GM23338 (cell line): ENCODE results near the gene FNDC3B. TPM values are rescaled to one million over a fixed set of nuclear protein-coding genes. Genes with fewer than 3 reads are reported as not detected.

Source experiments
- ATAC-seq: fragments of 200-7000 bp; cut with Tn5 transposase; 3 replicates; pipeline ENCODE4 v1.9.1; 2020
- DNase-seq: peaks from one replicate; pipeline ENCODE4 v3.0.0-alpha.2; 2015; ENCODE audit warnings: low spot score
- H2AFZ ChIP-seq: fragments of 200-600 bp; sonication (generic); 2 replicates; pipeline ENCODE4 v1.8.0; 2016; ENCODE audit warnings: antibody characterized with exemption, mild to moderate bottlenecking, moderate library complexity
- H3F3A ChIP-seq: fragments of 200-600 bp; sonication (generic); replicated peaks from 2 replicates; pipeline ENCODE4 v1.8.0; 2017; ENCODE audit warnings: antibody characterized with exemption, mixed run types, low read depth
- H3K27ac ChIP-seq: fragments of 200-600 bp; sonication (generic); 2 replicates; pipeline ENCODE4 v1.6.1; 2016; ENCODE audit warnings: low read depth
- H3K27me3 ChIP-seq: fragments of 200-600 bp; sonication (generic); 2 replicates; pipeline ENCODE4 v1.8.0; 2016; ENCODE audit warnings: mild to moderate bottlenecking, mixed run types, moderate library complexity; ENCODE audit not compliant: insufficient read depth
- H3K36me3 ChIP-seq: fragments of 200-600 bp; sonication (generic); 2 replicates; pipeline ENCODE4 v1.8.0; 2016; ENCODE audit warnings: mild to moderate bottlenecking; ENCODE audit not compliant: insufficient read depth
- H3K4me1 ChIP-seq: fragments of 200-600 bp; sonication (generic); 2 replicates; pipeline ENCODE4 v1.8.0; 2016; ENCODE audit warnings: mild to moderate bottlenecking, moderate library complexity; ENCODE audit not compliant: insufficient read depth
- H3K4me2 ChIP-seq: fragments of 200-600 bp; sonication (generic); 2 replicates; pipeline ENCODE4 v1.7.1; 2017; ENCODE audit warnings: mixed run types
- H3K4me3 ChIP-seq: fragments of 200-600 bp; sonication (generic); 2 replicates; pipeline ENCODE4 v1.6.1; 2016; ENCODE audit warnings: mixed run types
- H3K79me2 ChIP-seq: fragments of 200-600 bp; sonication (generic); replicated peaks from 2 replicates; pipeline ENCODE4 v1.8.0; 2017; ENCODE audit warnings: mild to moderate bottlenecking; ENCODE audit not compliant: insufficient read depth
- H3K9me2 ChIP-seq: fragments of 200-600 bp; sonication (generic); 2 replicates; pipeline ENCODE4 v1.8.0; 2017; ENCODE audit not compliant: insufficient read depth
- H4K20me1 ChIP-seq: fragments of 200-600 bp; sonication (generic); replicated peaks from 2 replicates; pipeline ENCODE4 v1.8.0; 2017; ENCODE audit warnings: mild to moderate bottlenecking; ENCODE audit not compliant: insufficient read depth
- H3K27ac Mint-ChIP-seq: 2 replicates; pipeline ENCODE4 v1.8.0; 2020; ENCODE audit warnings: inconsistent platforms, mild to moderate bottlenecking, moderate library complexity, mixed read lengths
- H3K27me3 Mint-ChIP-seq: 3 replicates; pipeline ENCODE4 v1.8.0; 2022; ENCODE audit warnings: low read depth, mild to moderate bottlenecking, moderate library complexity, mixed read lengths, inconsistent platforms; ENCODE audit not compliant: insufficient read depth, poor library complexity
- H3K36me3 Mint-ChIP-seq: 3 replicates; pipeline ENCODE4 v1.8.0; 2021; ENCODE audit warnings: low read depth, mild to moderate bottlenecking, inconsistent platforms, moderate library complexity, mixed read lengths
- H3K4me1 Mint-ChIP-seq: 3 replicates; pipeline ENCODE4 v1.8.0; 2020; ENCODE audit warnings: mild to moderate bottlenecking, inconsistent platforms, mixed read lengths
- H3K4me3 Mint-ChIP-seq: 3 replicates; pipeline ENCODE4 v1.8.0; 2021; ENCODE audit warnings: moderate library complexity, mild to moderate bottlenecking, inconsistent platforms, mixed read lengths
- H3K9me3 Mint-ChIP-seq: 3 replicates; pipeline ENCODE4 v1.8.0; 2020; ENCODE audit warnings: moderate library complexity, mild to moderate bottlenecking, inconsistent platforms, mixed read lengths
- CREB1 ChIP-seq: fragments of 250-450 bp; sonication (Bioruptor Pico); IDR thresholded peaks from 2 replicates; pipeline ENCODE4 v1.5.0; 2020; ENCODE audit warnings: low read depth, mild to moderate bottlenecking, moderate library complexity
- EZH2 ChIP-seq: fragments of 200-600 bp; sonication (generic); IDR thresholded peaks from one replicate; pipeline ENCODE4 v1.8.0; 2017; ENCODE audit warnings: antibody characterized with exemption, mild to moderate bottlenecking, low read depth; ENCODE audit not compliant: unreplicated experiment
- EZH2phosphoT487 ChIP-seq: fragments of 200-600 bp; sonication (generic); IDR thresholded peaks from one replicate; pipeline ENCODE4 v1.8.1; 2018; ENCODE audit warnings: antibody characterized with exemption; ENCODE audit not compliant: unreplicated experiment
- JUNB ChIP-seq: IDR thresholded peaks from one replicate; pipeline ENCODE4 v1.6.1; 2016; ENCODE audit warnings: antibody characterized with exemption; ENCODE audit not compliant: unreplicated experiment
- NANOG ChIP-seq: IDR thresholded peaks from 2 replicates; pipeline ENCODE4 v1.6.1; 2016; ENCODE audit warnings: antibody characterized with exemption, borderline replicate concordance
- POLR2AphosphoS5 ChIP-seq: IDR thresholded peaks from 2 replicates; pipeline ENCODE4 v1.6.1; 2016; ENCODE audit warnings: antibody characterized with exemption, low read depth
- STAT1 ChIP-seq: IDR thresholded peaks from one replicate; pipeline ENCODE4 v1.6.1; 2016; ENCODE audit warnings: antibody characterized with exemption; ENCODE audit not compliant: unreplicated experiment
- ZNF114 ChIP-seq: fragments of 250-450 bp; sonication (Bioruptor Pico); IDR thresholded peaks from 2 replicates; pipeline ENCODE4 v1.5.0; 2020; ENCODE audit warnings: mild to moderate bottlenecking, moderate library complexity
- ZNF331 ChIP-seq: fragments of 250-450 bp; sonication (Bioruptor Pico); IDR thresholded peaks from 2 replicates; pipeline ENCODE4 v1.5.0; 2020; ENCODE audit warnings: low read depth, mild to moderate bottlenecking, moderate library complexity
- polyA plus RNA-seq: library from polyadenylated mRNA; unstranded; fragments of >200 nt; fragmentation: Nextera tagmentation; extraction: Ambion mirVana; gene quantifications from 2 replicates; pipeline ENCODE4 v1.2.1, GENCODE V29; 2016
- total RNA-seq: library from RNA; depleted of rRNA; stranded (reverse); fragments of >200 nt; shearing (Covaris generic); gene quantifications from 2 replicates; pipeline ENCODE4 v1.2.3, GENCODE V29; 2014
- TF ChIP-seq, protein P1 (sequence below): IDR thresholded peaks from 2 replicates; pipeline ENCODE4 v1.6.1; 2016; ENCODE audit warnings: antibody characterized with exemption
- TF ChIP-seq, protein P2 (sequence below): fragments of 250-450 bp; sonication (Bioruptor Pico); IDR thresholded peaks from 2 replicates; pipeline ENCODE4 v1.5.0; 2020; ENCODE audit warnings: mild to moderate bottlenecking, moderate library complexity
- TF ChIP-seq, protein P3 (sequence below): IDR thresholded peaks from one replicate; pipeline ENCODE4 v1.6.1; 2018; ENCODE audit warnings: antibody characterized with exemption; ENCODE audit not compliant: unreplicated experiment
- TF ChIP-seq, protein P4 (sequence below), 2 experiments: fragments of 200-600 bp in 1 of 2; sonication (generic) in 1 of 2; conservative IDR thresholded peaks; 2 replicates each; pipeline versions ENCODE4 v1.5.1 to v1.6.1; 2016 to 2017; ENCODE audit warnings: antibody characterized with exemption in 2 of 2, low read depth in 2 of 2, mild to moderate bottlenecking in 2 of 2, moderate library complexity in 1 of 2

FNDC3B gene
- total and polyA plus RNA-seq, 2 experiments from 2014 or later, result 19.1 to 55.4 TPM

DNA sequence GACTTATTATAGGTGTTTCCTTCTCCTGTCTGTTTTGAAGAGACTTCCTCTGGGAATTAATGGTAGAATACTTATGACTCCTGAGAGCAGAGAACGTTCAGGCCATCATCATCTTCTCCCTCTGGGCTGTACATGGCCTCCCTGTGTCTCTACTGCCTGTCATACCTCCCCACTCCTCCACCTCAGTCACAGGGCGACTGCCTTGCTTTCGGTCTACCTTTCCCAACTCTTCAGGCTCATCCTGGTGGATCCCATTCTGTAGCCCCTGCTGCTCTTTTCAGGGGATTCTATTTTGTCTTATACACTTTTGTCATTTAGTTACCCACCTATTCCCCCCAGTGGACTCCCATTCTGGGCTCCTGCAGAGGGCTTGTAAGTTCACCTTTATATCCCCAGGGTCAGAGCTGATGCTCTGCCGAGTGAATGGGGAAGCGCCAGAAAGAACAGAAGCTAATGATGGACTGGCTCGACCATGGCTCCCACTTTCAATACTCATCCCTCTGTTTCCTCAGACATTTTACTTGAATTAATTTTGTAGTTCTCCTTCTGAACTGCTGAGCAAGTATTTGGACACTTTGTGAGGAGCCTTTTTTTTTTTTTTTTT is 28.6 kb downstream of the FNDC3B start:
- TF ChIP-seq EZH2, result no peak
- TF ChIP-seq, protein P1, sequence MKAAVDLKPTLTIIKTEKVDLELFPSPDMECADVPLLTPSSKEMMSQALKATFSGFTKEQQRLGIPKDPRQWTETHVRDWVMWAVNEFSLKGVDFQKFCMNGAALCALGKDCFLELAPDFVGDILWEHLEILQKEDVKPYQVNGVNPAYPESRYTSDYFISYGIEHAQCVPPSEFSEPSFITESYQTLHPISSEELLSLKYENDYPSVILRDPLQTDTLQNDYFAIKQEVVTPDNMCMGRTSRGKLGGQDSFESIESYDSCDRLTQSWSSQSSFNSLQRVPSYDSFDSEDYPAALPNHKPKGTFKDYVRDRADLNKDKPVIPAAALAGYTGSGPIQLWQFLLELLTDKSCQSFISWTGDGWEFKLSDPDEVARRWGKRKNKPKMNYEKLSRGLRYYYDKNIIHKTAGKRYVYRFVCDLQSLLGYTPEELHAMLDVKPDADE, result no peak
- no peak for TF ChIP-seq JUNB
- TF ChIP-seq CREB1 (CRISPR knock-in tag), result no peak
- no peak for TF ChIP-seq NANOG
- TF ChIP-seq, protein P2, sequence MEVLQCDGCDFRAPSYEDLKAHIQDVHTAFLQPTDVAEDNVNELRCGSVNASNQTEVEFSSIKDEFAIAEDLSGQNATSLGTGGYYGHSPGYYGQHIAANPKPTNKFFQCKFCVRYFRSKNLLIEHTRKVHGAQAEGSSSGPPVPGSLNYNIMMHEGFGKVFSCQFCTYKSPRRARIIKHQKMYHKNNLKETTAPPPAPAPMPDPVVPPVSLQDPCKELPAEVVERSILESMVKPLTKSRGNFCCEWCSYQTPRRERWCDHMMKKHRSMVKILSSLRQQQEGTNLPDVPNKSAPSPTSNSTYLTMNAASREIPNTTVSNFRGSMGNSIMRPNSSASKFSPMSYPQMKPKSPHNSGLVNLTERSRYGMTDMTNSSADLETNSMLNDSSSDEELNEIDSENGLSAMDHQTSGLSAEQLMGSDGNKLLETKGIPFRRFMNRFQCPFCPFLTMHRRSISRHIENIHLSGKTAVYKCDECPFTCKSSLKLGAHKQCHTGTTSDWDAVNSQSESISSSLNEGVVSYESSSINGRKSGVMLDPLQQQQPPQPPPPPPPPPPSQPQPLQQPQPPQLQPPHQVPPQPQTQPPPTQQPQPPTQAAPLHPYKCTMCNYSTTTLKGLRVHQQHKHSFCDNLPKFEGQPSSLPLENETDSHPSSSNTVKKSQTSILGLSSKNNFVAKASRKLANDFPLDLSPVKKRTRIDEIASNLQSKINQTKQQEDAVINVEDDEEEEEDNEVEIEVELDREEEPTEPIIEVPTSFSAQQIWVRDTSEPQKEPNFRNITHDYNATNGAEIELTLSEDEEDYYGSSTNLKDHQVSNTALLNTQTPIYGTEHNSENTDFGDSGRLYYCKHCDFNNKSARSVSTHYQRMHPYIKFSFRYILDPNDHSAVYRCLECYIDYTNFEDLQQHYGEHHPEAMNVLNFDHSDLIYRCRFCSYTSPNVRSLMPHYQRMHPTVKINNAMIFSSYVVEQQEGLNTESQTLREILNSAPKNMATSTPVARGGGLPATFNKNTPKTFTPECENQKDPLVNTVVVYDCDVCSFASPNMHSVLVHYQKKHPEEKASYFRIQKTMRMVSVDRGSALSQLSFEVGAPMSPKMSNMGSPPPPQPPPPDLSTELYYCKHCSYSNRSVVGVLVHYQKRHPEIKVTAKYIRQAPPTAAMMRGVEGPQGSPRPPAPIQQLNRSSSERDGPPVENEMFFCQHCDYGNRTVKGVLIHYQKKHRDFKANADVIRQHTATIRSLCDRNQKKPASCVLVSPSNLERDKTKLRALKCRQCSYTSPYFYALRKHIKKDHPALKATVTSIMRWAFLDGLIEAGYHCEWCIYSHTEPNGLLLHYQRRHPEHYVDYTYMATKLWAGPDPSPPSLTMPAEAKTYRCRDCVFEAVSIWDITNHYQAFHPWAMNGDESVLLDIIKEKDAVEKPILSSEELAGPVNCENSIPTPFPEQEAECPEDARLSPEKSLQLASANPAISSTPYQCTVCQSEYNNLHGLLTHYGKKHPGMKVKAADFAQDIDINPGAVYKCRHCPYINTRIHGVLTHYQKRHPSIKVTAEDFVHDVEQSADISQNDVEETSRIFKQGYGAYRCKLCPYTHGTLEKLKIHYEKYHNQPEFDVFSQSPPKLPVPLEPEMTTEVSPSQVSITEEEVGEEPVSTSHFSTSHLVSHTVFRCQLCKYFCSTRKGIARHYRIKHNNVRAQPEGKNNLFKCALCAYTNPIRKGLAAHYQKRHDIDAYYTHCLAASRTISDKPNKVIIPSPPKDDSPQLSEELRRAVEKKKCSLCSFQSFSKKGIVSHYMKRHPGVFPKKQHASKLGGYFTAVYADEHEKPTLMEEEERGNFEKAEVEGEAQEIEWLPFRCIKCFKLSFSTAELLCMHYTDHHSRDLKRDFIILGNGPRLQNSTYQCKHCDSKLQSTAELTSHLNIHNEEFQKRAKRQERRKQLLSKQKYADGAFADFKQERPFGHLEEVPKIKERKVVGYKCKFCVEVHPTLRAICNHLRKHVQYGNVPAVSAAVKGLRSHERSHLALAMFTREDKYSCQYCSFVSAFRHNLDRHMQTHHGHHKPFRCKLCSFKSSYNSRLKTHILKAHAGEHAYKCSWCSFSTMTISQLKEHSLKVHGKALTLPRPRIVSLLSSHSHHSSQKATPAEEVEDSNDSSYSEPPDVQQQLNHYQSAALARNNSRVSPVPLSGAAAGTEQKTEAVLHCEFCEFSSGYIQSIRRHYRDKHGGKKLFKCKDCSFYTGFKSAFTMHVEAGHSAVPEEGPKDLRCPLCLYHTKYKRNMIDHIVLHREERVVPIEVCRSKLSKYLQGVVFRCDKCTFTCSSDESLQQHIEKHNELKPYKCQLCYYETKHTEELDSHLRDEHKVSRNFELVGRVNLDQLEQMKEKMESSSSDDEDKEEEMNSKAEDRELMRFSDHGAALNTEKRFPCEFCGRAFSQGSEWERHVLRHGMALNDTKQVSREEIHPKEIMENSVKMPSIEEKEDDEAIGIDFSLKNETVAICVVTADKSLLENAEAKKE (CRISPR knock-in tag), result no peak
- TF ChIP-seq, protein P3, sequence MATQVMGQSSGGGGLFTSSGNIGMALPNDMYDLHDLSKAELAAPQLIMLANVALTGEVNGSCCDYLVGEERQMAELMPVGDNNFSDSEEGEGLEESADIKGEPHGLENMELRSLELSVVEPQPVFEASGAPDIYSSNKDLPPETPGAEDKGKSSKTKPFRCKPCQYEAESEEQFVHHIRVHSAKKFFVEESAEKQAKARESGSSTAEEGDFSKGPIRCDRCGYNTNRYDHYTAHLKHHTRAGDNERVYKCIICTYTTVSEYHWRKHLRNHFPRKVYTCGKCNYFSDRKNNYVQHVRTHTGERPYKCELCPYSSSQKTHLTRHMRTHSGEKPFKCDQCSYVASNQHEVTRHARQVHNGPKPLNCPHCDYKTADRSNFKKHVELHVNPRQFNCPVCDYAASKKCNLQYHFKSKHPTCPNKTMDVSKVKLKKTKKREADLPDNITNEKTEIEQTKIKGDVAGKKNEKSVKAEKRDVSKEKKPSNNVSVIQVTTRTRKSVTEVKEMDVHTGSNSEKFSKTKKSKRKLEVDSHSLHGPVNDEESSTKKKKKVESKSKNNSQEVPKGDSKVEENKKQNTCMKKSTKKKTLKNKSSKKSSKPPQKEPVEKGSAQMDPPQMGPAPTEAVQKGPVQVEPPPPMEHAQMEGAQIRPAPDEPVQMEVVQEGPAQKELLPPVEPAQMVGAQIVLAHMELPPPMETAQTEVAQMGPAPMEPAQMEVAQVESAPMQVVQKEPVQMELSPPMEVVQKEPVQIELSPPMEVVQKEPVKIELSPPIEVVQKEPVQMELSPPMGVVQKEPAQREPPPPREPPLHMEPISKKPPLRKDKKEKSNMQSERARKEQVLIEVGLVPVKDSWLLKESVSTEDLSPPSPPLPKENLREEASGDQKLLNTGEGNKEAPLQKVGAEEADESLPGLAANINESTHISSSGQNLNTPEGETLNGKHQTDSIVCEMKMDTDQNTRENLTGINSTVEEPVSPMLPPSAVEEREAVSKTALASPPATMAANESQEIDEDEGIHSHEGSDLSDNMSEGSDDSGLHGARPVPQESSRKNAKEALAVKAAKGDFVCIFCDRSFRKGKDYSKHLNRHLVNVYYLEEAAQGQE, result no peak
- TF ChIP-seq EZH2phosphoT487, result no peak
- no peak for TF ChIP-seq ZNF331 (CRISPR knock-in tag)
- no peak for TF ChIP-seq POLR2AphosphoS5
- TF ChIP-seq ZNF114 (CRISPR knock-in tag), result no peak
- TF ChIP-seq STAT1, result no peak
- TF ChIP-seq, protein P4, sequence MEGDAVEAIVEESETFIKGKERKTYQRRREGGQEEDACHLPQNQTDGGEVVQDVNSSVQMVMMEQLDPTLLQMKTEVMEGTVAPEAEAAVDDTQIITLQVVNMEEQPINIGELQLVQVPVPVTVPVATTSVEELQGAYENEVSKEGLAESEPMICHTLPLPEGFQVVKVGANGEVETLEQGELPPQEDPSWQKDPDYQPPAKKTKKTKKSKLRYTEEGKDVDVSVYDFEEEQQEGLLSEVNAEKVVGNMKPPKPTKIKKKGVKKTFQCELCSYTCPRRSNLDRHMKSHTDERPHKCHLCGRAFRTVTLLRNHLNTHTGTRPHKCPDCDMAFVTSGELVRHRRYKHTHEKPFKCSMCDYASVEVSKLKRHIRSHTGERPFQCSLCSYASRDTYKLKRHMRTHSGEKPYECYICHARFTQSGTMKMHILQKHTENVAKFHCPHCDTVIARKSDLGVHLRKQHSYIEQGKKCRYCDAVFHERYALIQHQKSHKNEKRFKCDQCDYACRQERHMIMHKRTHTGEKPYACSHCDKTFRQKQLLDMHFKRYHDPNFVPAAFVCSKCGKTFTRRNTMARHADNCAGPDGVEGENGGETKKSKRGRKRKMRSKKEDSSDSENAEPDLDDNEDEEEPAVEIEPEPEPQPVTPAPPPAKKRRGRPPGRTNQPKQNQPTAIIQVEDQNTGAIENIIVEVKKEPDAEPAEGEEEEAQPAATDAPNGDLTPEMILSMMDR (conservative IDR thresholded peaks at IDR 0.05; ENCODE audit: low read depth in 2 of 2), result no peak
- H3K27ac Mint-ChIP-seq, result no peak overlapping the region
- ATAC-seq (peak; percentile 14; the same call in 2 of the 3 replicates), DNase-seq (no peak)
- H3K4me3 Mint-ChIP-seq, result no peak overlapping the region
- no peaks in the 10 kb centered on the region for H3K9me2 ChIP-seq
- no peak overlapping the region for H3K4me2 ChIP-seq
- H3K27me3 ChIP-seq, result no peaks in the 10 kb centered on the region
- peaks cover 67% of the 10 kb centered on the region for H3K4me1 Mint-ChIP-seq
- H2AFZ ChIP-seq, result no peak overlapping the region
- no peaks in the 10 kb centered on the region for H3F3A ChIP-seq
- H3K79me2 ChIP-seq, result peaks cover 100% of the 10 kb centered on the region
- H3K36me3 Mint-ChIP-seq, result peaks cover 19% of the 10 kb centered on the region; the same call in 2 of the 3 replicates
- no peak overlapping the region for H3K27ac ChIP-seq
- H3K36me3 ChIP-seq, result no peaks in the 10 kb centered on the region
- H3K4me1 ChIP-seq, result peaks cover 54% of the 10 kb centered on the region
- H3K9me3 Mint-ChIP-seq, result peaks cover 2% of the 10 kb centered on the region; the same call in 1 of the 3 replicates
- H3K4me3 ChIP-seq, result no peak overlapping the region
- H4K20me1 ChIP-seq, result peaks cover 29% of the 10 kb centered on the region
- H3K27me3 Mint-ChIP-seq, result peaks cover 3% of the 10 kb centered on the region
